Measurements from ENCODE around the gene S100A1. TPM values are rescaled to one million over a fixed set of nuclear protein-coding genes. Genes with fewer than 3 reads are reported as not detected.

Gene S100A1
- total RNA-seq, 1 experiment from 2014 or later = 0.46 TPM

GRCh38 chr1:153646672-153647345, 18.6 kb downstream of the S100A1 start:
- CTCF ChIA-PET = no interaction called here
- no peak for DNase-seq
- no peak overlapping the region for H3K4me2 ChIP-seq
- BruUV-seq (replicated peaks) = no TSS peak
- H2AFZ ChIP-seq = no peak overlapping the region
- no peak overlapping the region for H3K27ac ChIP-seq
- POLR2A ChIA-PET (ENCODE audit: unreplicated experiment) = interaction anchor here (0.6 to 0.8 kb wide), 2 partner anchors 30 to 1578 kb away, joined by 4 to 5 read pairs; no protein-coding TSS in a partner anchor
- peaks cover 15% of the 10 kb centered on the region for H4K20me1 ChIP-seq (ENCODE audit: insufficient read depth)
- no peak overlapping the region for H3K4me3 ChIP-seq
- TF ChIP-seq CTCF (conservative IDR thresholded peaks at IDR 0.05) (no peak), EZH2 (IDR thresholded peaks at IDR 0.05; ENCODE audit: low read depth) (no peak)
- intact Hi-C loops (cut with micrococcal nuclease; ENCODE audit: unreplicated experiment) = no loop called here
- peaks cover 62% of the 10 kb centered on the region for H3F3A ChIP-seq (ENCODE audit: insufficient read depth, low read depth)
- peaks cover 10% of the 10 kb centered on the region; the same call in 1 of the 2 replicates for H3K79me2 ChIP-seq (ENCODE audit: low read depth)
- H3K9me2 ChIP-seq (ENCODE audit: insufficient read depth) = no peaks in the 10 kb centered on the region
- H3K4me1 ChIP-seq (replicated peaks; ENCODE audit: insufficient read depth) = no peaks in the 10 kb centered on the region
- no peaks in the 10 kb centered on the region for H3K27me3 ChIP-seq (ENCODE audit: insufficient read depth, low read depth)
- H3K36me3 ChIP-seq (ENCODE audit: low read depth) = peaks cover 44% of the 10 kb centered on the region
- H3K9me3 ChIP-seq (ENCODE audit: insufficient read depth, low read depth) = no peaks in the 10 kb centered on the region

- no peaks in the 10 kb centered on the region for H3K9me2 ChIP-seq (ENCODE audit: insufficient read depth)
- DNase-seq = no peak
- ChIA-PET CTCF (no interaction called here), POLR2A (ENCODE audit: unreplicated experiment) (interaction anchor here (0.6 to 0.8 kb wide), 2 partner anchors 31 to 1578 kb away, joined by 4 to 5 read pairs; no protein-coding TSS in a partner anchor)
- H3K79me2 ChIP-seq (ENCODE audit: low read depth) = peaks cover 4% of the 10 kb centered on the region; the same call in 1 of the 2 replicates
- H3K27ac ChIP-seq = no peak overlapping the region
- intact Hi-C loops (cut with micrococcal nuclease; ENCODE audit: unreplicated experiment) = no loop called here
- H3F3A ChIP-seq (ENCODE audit: insufficient read depth, low read depth) = peaks cover 58% of the 10 kb centered on the region
- H4K20me1 ChIP-seq (ENCODE audit: insufficient read depth) = peaks cover 11% of the 10 kb centered on the region
- no TSS peak for BruUV-seq (replicated peaks)
- peaks cover 39% of the 10 kb centered on the region for H3K36me3 ChIP-seq (ENCODE audit: low read depth)
- H3K4me2 ChIP-seq = no peak overlapping the region
- H3K27me3 ChIP-seq (ENCODE audit: insufficient read depth, low read depth) = no peaks in the 10 kb centered on the region
- H3K9me3 ChIP-seq (ENCODE audit: insufficient read depth, low read depth) = no peaks in the 10 kb centered on the region
- H3K4me1 ChIP-seq (replicated peaks; ENCODE audit: insufficient read depth) = peaks cover under 1% of the 10 kb centered on the region; the same call in 1 of the 2 replicates
- no peak for TF ChIP-seq CTCF (conservative IDR thresholded peaks at IDR 0.05)
- TF ChIP-seq EZH2 (IDR thresholded peaks at IDR 0.05; ENCODE audit: low read depth) = no peak
- H3K4me3 ChIP-seq = no peak overlapping the region
- H2AFZ ChIP-seq = no peak overlapping the region
Observed at GRCh38 chr1:153647346-153647714, 19.1 kb downstream of the S100A1 start.

GRCh38 chr1:153648000-153648643, 19.9 kb downstream of the S100A1 start:
- no peaks in the 10 kb centered on the region for H3K27me3 ChIP-seq (ENCODE audit: insufficient read depth, low read depth)
- no peak overlapping the region for H2AFZ ChIP-seq
- no peak overlapping the region for H3K4me3 ChIP-seq
- no peaks in the 10 kb centered on the region for H3K9me3 ChIP-seq (ENCODE audit: insufficient read depth, low read depth)
- peaks cover 11% of the 10 kb centered on the region for H4K20me1 ChIP-seq (ENCODE audit: insufficient read depth)
- BruUV-seq (replicated peaks) = TSS peak; percentile 3
- H3K79me2 ChIP-seq (ENCODE audit: low read depth) = no peaks in the 10 kb centered on the region
- no peaks in the 10 kb centered on the region for H3K9me2 ChIP-seq (ENCODE audit: insufficient read depth)
- no peak for DNase-seq
- peaks cover 31% of the 10 kb centered on the region for H3K36me3 ChIP-seq (ENCODE audit: low read depth)
- intact Hi-C loops (cut with micrococcal nuclease; ENCODE audit: unreplicated experiment) = no loop called here
- TF ChIP-seq CTCF (conservative IDR thresholded peaks at IDR 0.05) (no peak), EZH2 (IDR thresholded peaks at IDR 0.05; ENCODE audit: low read depth) (no peak)
- no peak overlapping the region for H3K4me2 ChIP-seq
- H3K27ac ChIP-seq = no peak overlapping the region
- ChIA-PET POLR2A (ENCODE audit: unreplicated experiment) (interaction anchor here (0.8 kb wide), 1 partner anchor 32 kb away, joined by 4 read pairs; no protein-coding TSS in a partner anchor), CTCF (no interaction called here)
- H3K4me1 ChIP-seq (replicated peaks; ENCODE audit: insufficient read depth) = peaks cover 8% of the 10 kb centered on the region
- peaks cover 58% of the 10 kb centered on the region for H3F3A ChIP-seq (ENCODE audit: insufficient read depth, low read depth)

All from PC-9 (cell line).